K562 (cell line): ENCODE results near the gene KRTAP10-12. TPM values are rescaled to one million over a fixed set of nuclear protein-coding genes. Genes with fewer than 3 reads are reported as not detected.

ENCODE experiments used
- ATAC-seq: fragments of 200-7000 bp; cut with Tn5 transposase; 3 replicates; pipeline ENCODE4 v1.9.1; 2020; ENCODE audit warnings: moderate library complexity
- BruUV-seq: library from RNA; stranded (reverse); fragments of 400-500 nt; replicated peaks from 2 replicates; lab custom pipeline; 2021; lab: Mats Ljungman, UMichigan
- CTCF ChIA-PET: fragments of 300-600 bp; formaldehyde crosslinking; extraction: SDS; loops from one replicate; lab custom pipeline; 2021; ENCODE audit warnings: low intra/inter-chr PET ratio; lab: Yijun Ruan, JAX
- POLR2A ChIA-PET: fragments of 300-600, 350-650 bp; sonication (Branson Sonifier 250); formaldehyde crosslinking; extraction: SDS; loops from one replicate; lab custom pipeline; 2021; ENCODE audit warnings: antibody characterized with exemption, inconsistent platforms; lab: Yijun Ruan, JAX
- DNase-seq, 4 experiments: peaks; one replicate each; pipeline versions ENCODE4 v3.0.0 to v3.0.0-alpha.2; 2011 to 2018; ENCODE audit warnings: low spot score in 3 of 4, mixed read lengths in 3 of 4; ENCODE audit errors: extremely low read depth in 1 of 4
- FAIRE-seq: peaks from 2 replicates; lab custom pipeline; 2011; peaks lifted over from hg19 to GRCh38; lab: Jason Lieb, UNC
- H2AFZ ChIP-seq: 2 replicates; pipeline ENCODE4 v1.6.0; 2011; ENCODE audit warnings: low read depth, low read length, control low read depth, inconsistent platforms
- H3K27ac ChIP-seq: fragments of 200-600 bp; 3 replicates; pipeline ENCODE4 v1.8.0; 2011; ENCODE audit warnings: low read depth, mild to moderate bottlenecking, control low read depth, inconsistent platforms, low read length, moderate library complexity, mixed read lengths; ENCODE audit errors: extremely low read depth
- H3K27me3 ChIP-seq, 2 experiments: fragments of 300-600 bp in 1 of 2; 2 replicates in 1 of 2; 3 replicates in 1 of 2; pipeline versions ENCODE4 v1.6.0 to v1.8.0; 2011; ENCODE audit warnings: inconsistent platforms in 2 of 2, low read length in 2 of 2, mild to moderate bottlenecking in 1 of 2, mixed read lengths in 1 of 2, moderate library complexity in 1 of 2; ENCODE audit not compliant: control insufficient read depth in 2 of 2, insufficient read depth in 2 of 2
- H3K36me3 ChIP-seq: fragments of 300-600 bp; 3 replicates; pipeline ENCODE4 v1.8.0; 2011; ENCODE audit warnings: mild to moderate bottlenecking, low read length, inconsistent platforms; ENCODE audit not compliant: control insufficient read depth, insufficient read depth
- H3K4me1 ChIP-seq, 2 experiments: fragments of 200-600 bp in 1 of 2; replicated peaks in 1 of 2; 2 replicates in 1 of 2; 3 replicates in 1 of 2; pipeline versions ENCODE4 v1.5.1 to v1.8.0; 2011; ENCODE audit warnings: inconsistent platforms in 2 of 2, low read length in 2 of 2, mild to moderate bottlenecking in 1 of 2, mixed read lengths in 1 of 2, moderate library complexity in 1 of 2; ENCODE audit not compliant: control insufficient read depth in 2 of 2, insufficient read depth in 2 of 2
- H3K4me2 ChIP-seq: 2 replicates; pipeline ENCODE4 v1.6.1; 2011; ENCODE audit warnings: low read length, control low read depth, inconsistent platforms, mixed read lengths; ENCODE audit not compliant: insufficient read depth
- H3K4me3 ChIP-seq: fragments of 200-600 bp; sonication (generic), shearing (Covaris generic); 2 replicates; pipeline ENCODE4 v1.5.1; 2016; ENCODE audit warnings: control low read depth, inconsistent platforms
- H3K79me2 ChIP-seq: fragments of 200-600 bp; 3 replicates; pipeline ENCODE4 v1.8.0; 2011; ENCODE audit warnings: low read length, inconsistent platforms; ENCODE audit not compliant: control insufficient read depth, insufficient read depth
- H3K9ac ChIP-seq, 2 experiments: 2 replicates each; pipeline versions ENCODE4 v1.6.0 to v1.6.1; 2011; ENCODE audit warnings: low read depth in 2 of 2, low read length in 2 of 2, control low read depth in 1 of 2, inconsistent platforms in 1 of 2, mild to moderate bottlenecking in 1 of 2, mixed read lengths in 1 of 2; ENCODE audit not compliant: insufficient read depth in 1 of 2
- H3K9me1 ChIP-seq: one replicate; pipeline ENCODE4 v1.6.0; 2011; ENCODE audit warnings: inconsistent platforms, mild to moderate bottlenecking, low read length, moderate library complexity; ENCODE audit not compliant: control insufficient read depth, insufficient read depth
- H3K9me3 ChIP-seq: replicated peaks from 2 replicates; pipeline ENCODE4 v1.5.1; 2011; ENCODE audit warnings: low read depth, low read length, inconsistent platforms; ENCODE audit not compliant: control insufficient read depth, insufficient read depth
- H4K20me1 ChIP-seq: replicated peaks from 2 replicates; pipeline ENCODE4 v1.6.1; 2011; ENCODE audit warnings: low read length, inconsistent platforms, mixed read lengths; ENCODE audit not compliant: control insufficient read depth, insufficient read depth
- DACH1 ChIP-seq: fragments of 450-650 bp; IDR thresholded peaks from 2 replicates; pipeline ENCODE4 v1.6.1; 2018; ENCODE audit not compliant: partially characterized antibody
- HMG20B ChIP-seq: fragments of 250-450 bp; sonication (Bioruptor Pico); IDR thresholded peaks from 2 replicates; pipeline ENCODE4 v1.5.0; 2021; ENCODE audit warnings: mild to moderate bottlenecking
- HOXB6 ChIP-seq: fragments of 250-450 bp; sonication (Bioruptor Pico); IDR thresholded peaks from 2 replicates; pipeline ENCODE4 v1.5.1; 2022; ENCODE audit warnings: mild to moderate bottlenecking, borderline replicate concordance
- TFAM ChIP-seq: fragments of 250-450 bp; sonication (Bioruptor Pico); conservative IDR thresholded peaks from 2 replicates; pipeline ENCODE4 v1.5.0; 2021; ENCODE audit warnings: mild to moderate bottlenecking, moderate library complexity
- WGBS: fragments of 100-300 bp; shearing (Covaris generic); methylation state at CpG from one replicate; pipeline ENCODE4 v1.1.6; 2016; ENCODE audit warnings: low coverage, mixed read lengths; ENCODE audit not compliant: insufficient coverage; ENCODE audit errors: missing lambda C conversion rate; 5-methylcytosine and 5-hydroxymethylcytosine counted together
- in situ Hi-C: fragments of 300-500 bp; cut with MboI; formaldehyde crosslinking; loops from 4 replicates; pipeline ENCODE4 v1.15.0; 2018; ENCODE audit warnings: inconsistent platforms, mixed read lengths
- intact Hi-C: fragments of 100-400 bp; cut with micrococcal nuclease; formaldehyde crosslinking; loops from 2 replicates; pipeline ENCODE4 v1.14.2; 2022
- polyA plus RNA-seq, 8 experiments: library from polyadenylated mRNA; depleted of rRNA in 4 of 8; stranded (reverse) in 5 of 8; unstranded in 3 of 8; fragments of >200 nt; fragmentation: Nextera tagmentation in 2 of 8; fragmentation: Illumina TruSeq in 1 of 8; extraction: Ambion mirVana in 2 of 8; extraction: Trizol in 1 of 8; gene quantifications; 2 replicates each; pipeline versions ENCODE4 v1.2.1 to v1.2.3, GENCODE V29; 2011 to 2014; ENCODE audit warnings: inconsistent platforms in 1 of 8, missing spikeins in 1 of 8
- total RNA-seq, 7 experiments: library from RNA; depleted of rRNA in 6 of 7; stranded (reverse); fragments of >200 nt in 6 of 7; fragmentation: Illumina TruSeq in 2 of 7; extraction: Trizol in 2 of 7; gene quantifications; 2 replicates each; pipeline versions ENCODE4 v1.2.1 to v1.2.3, GENCODE V29; 2011 to 2021; ENCODE audit warnings: low replicate concordance in 1 of 7
- TF ChIP-seq, protein P1 (sequence below): fragments of 450-650 bp; IDR thresholded peaks from 2 replicates; pipeline ENCODE4 v1.6.1; 2016; ENCODE audit warnings: low read depth

KRTAP10-12 gene
- total and polyA plus RNA-seq, 9 of the 15 experiments (the other 6 are each of a cell fraction or from before 2014, with no cell fraction given): not detected

DNA sequence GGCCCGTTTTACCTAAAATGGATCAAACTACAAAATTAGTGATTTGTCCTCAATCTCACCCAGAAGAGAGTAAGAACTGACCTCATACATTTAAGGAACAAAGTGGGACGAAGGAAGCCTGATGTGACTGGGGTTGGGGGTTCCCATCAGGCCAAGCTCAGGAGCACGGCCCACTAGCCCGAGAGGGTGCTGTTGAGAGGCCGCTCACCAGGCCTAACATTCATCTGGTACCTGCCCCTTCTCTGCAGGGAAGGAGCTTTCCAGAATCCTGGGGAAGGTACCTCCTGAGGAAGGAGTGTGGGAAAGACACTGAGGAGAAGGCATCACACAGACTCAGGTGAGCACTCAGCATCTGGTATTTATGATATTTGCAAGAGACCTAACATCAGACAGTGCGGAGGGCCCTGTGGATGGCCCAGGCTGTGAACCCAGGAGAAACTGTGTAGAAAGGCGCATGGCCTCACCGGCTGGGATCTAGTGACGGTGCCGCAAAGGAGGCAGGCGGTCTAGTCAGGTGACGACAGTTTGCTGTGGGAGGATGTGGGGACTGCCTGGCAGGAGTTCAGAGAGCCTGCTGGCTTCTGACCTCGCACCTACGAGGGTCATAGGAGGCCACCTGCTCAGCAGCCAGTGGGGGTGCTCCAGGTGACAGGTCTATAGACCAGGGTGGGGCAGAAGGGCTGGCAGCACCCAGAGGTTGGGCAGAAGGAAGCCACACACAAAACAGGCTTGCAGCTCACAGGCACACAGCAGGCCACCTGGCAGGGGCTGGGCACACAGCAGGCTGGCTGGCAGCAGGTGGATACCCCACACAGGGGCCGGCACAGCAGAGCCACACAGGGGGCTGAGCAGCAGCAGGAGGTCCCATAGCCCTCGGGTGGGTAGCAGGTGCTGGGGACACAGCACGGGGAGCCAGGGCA is 43.1 kb upstream of the KRTAP10-12 start:
- intact Hi-C loops (no loop called here), in situ Hi-C loops (no loop called here)
- no peaks in the 10 kb centered on the region for H3K79me2 ChIP-seq
- FAIRE-seq: no peak
- no peaks in the 10 kb centered on the region for H4K20me1 ChIP-seq
- no peak overlapping the region for H3K4me2 ChIP-seq
- no peak overlapping the region for H3K4me3 ChIP-seq
- H3K27me3 ChIP-seq: peaks cover 13 to 60% of the 10 kb centered on the region in 2 experiments; a peak in 4 of 5 replicates
- no peaks in the 10 kb centered on the region for H3K9me3 ChIP-seq
- BruUV-seq: no TSS peak
- no peak overlapping the region for H2AFZ ChIP-seq
- ATAC-seq: no peak
- ChIA-PET CTCF (no interaction called here), POLR2A (interaction anchor here (0.8 to 1.2 kb wide), 2 partner anchors 10 to 89 kb away, joined by 3 read pairs; no protein-coding TSS in a partner anchor)
- H3K9me1 ChIP-seq: no peaks in the 10 kb centered on the region
- DNase-seq: no peak
- H3K4me1 ChIP-seq: peaks cover 0 to 8% of the 10 kb centered on the region in 2 experiments; a peak in 2 of 5 replicates
- H3K27ac ChIP-seq: no peak overlapping the region
- no peak overlapping the region for H3K9ac ChIP-seq
- no peaks in the 10 kb centered on the region for H3K36me3 ChIP-seq
- 2% methylated on average over 17 of the region's 17 CpGs for WGBS
- TF ChIP-seq HMG20B (CRISPR knock-in tag) (no peak), TFAM (CRISPR knock-in tag) (no peak), DACH1 (no peak), HOXB6 (CRISPR knock-in tag) (no peak)
- TF ChIP-seq, protein P1, sequence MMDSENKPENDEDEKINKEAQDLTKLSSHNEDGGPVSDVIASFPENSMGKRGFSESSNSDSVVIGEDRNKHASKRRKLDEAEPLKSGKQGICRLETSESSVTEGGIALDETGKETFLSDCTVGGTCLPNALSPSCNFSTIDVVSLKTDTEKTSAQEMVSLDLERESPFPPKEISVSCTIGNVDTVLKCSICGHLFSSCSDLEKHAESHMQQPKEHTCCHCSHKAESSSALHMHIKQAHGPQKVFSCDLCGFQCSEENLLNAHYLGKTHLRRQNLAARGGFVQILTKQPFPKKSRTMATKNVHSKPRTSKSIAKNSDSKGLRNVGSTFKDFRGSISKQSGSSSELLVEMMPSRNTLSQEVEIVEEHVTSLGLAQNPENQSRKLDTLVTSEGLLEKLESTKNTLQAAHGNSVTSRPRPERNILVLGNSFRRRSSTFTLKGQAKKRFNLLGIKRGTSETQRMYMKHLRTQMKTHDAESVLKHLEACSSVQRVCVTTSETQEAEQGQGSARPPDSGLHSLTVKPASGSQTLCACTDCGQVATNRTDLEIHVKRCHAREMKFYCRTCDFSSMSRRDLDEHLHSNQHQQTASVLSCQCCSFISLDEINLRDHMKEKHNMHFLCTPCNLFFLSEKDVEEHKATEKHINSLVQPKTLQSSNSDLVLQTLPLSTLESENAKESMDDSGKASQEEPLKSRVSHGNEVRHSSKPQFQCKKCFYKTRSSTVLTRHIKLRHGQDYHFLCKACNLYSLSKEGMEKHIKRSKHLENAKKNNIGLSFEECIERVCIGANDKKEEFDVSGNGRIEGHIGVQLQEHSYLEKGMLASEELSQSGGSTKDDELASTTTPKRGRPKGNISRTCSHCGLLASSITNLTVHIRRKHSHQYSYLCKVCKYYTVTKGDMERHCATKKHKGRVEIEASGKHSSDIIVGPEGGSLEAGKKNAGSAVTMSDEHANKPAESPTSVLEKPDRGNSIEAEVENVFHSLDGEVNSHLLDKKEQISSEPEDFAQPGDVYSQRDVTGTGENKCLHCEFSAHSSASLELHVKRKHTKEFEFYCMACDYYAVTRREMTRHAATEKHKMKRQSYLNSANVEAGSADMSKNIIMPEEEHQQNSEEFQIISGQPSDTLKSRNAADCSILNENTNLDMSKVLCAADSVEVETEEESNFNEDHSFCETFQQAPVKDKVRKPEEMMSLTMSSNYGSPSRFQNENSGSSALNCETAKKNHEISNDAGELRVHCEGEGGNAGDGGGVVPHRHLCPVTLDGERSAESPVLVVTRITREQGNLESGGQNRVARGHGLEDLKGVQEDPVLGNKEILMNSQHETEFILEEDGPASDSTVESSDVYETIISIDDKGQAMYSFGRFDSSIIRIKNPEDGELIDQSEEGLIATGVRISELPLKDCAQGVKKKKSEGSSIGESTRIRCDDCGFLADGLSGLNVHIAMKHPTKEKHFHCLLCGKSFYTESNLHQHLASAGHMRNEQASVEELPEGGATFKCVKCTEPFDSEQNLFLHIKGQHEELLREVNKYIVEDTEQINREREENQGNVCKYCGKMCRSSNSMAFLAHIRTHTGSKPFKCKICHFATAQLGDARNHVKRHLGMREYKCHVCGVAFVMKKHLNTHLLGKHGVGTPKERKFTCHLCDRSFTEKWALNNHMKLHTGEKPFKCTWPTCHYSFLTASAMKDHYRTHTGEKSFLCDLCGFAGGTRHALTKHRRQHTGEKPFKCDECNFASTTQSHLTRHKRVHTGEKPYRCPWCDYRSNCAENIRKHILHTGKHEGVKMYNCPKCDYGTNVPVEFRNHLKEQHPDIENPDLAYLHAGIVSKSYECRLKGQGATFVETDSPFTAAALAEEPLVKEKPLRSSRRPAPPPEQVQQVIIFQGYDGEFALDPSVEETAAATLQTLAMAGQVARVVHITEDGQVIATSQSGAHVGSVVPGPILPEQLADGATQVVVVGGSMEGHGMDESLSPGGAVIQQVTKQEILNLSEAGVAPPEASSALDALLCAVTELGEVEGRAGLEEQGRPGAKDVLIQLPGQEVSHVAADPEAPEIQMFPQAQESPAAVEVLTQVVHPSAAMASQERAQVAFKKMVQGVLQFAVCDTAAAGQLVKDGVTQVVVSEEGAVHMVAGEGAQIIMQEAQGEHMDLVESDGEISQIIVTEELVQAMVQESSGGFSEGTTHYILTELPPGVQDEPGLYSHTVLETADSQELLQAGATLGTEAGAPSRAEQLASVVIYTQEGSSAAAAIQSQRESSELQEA: no peak
- TF ChIP-seq, all 486 proteins: peak for 0
